Glomerular visceral epithelial cell (primary cell): ENCODE data around the gene PXMP4.
"Not testable (repeated sequence)": the region's sequence is repeated elsewhere in the genome, so short reads cannot be mapped to it uniquely, and the experiment has no call there.

Experiments used
- DNase-seq: peaks from one replicate; pipeline ENCODE4 v3.0.0-alpha.2; 2016; ENCODE audit errors: extremely low spot score

PXMP4 gene

GRCh38 chr20:33703498-33704137, 16.5 kb downstream of the PXMP4 start:
- no peak for DNase-seq

GRCh38 chr20:33702861-33703260, 17.2 kb downstream of the PXMP4 start:
- DNase-seq: no peak

- DNase-seq: no peak
These were observed 18.3 kb downstream of the PXMP4 start for GRCh38 chr20:33701629-33702450.

GRCh38 chr20:33700696-33701441, 19.2 kb downstream of the PXMP4 start:
- not testable (repeated sequence) for DNase-seq

GRCh38 chr20:33698966-33699365, 21.1 kb downstream of the PXMP4 start:
- not testable (repeated sequence) for DNase-seq

- no peak for DNase-seq
These were observed 23.0 kb downstream of the PXMP4 start for GRCh38 chr20:33697129-33697528.

GRCh38 chr20:33696448-33696847, 23.7 kb downstream of the PXMP4 start:
- no peak for DNase-seq

GRCh38 chr20:33694639-33695012, 25.5 kb downstream of the PXMP4 start:
- DNase-seq: no peak

- no peak for DNase-seq
These were observed 26.1 kb downstream of the PXMP4 start for GRCh38 chr20:33693741-33694638.

GRCh38 chr20:33693289-33693688, 26.8 kb downstream of the PXMP4 start:
- DNase-seq: no peak

GRCh38 chr20:33689973-33690372, 30.1 kb downstream of the PXMP4 start:
- DNase-seq: peak; percentile 63

- DNase-seq: no peak
These were observed 30.6 kb downstream of the PXMP4 start for GRCh38 chr20:33689493-33689892.

GRCh38 chr20:33688938-33689424, 31.1 kb downstream of the PXMP4 start:
- DNase-seq: no peak

- no peak for DNase-seq
These were observed 31.8 kb downstream of the PXMP4 start for GRCh38 chr20:33687993-33688937.

GRCh38 chr20:33687370-33687915, 32.7 kb downstream of the PXMP4 start:
- no peak for DNase-seq

- DNase-seq: no peak
These were observed 33.1 kb downstream of the PXMP4 start for GRCh38 chr20:33686984-33687366.

- peak; percentile 97 for DNase-seq
These were observed 33.8 kb downstream of the PXMP4 start, which contains the start of gene E2F1 for GRCh38 chr20:33686100-33686983. Gene E2F1 (minus strand): TSS chr20:33686385. CDS start chr20:33686264, 121 bp downstream.

GRCh38 chr20:33685328-33686099, 34.6 kb downstream of the PXMP4 start:
- DNase-seq: peak; percentile 60
